Muscle layer of colon (tissue), 2 donors: ENCODE results near the gene CENPF.
"Not testable (repeated sequence)": the region's sequence is repeated elsewhere in the genome, so short reads cannot be mapped to it uniquely, and the experiment has no call there.

Source experiments
- H3K27ac ChIP-seq: one replicate; pipeline ENCODE4 v1.7.0; 2013; ENCODE audit warnings: low read depth, mild to moderate bottlenecking, low read length, moderate library complexity
- H3K27me3 ChIP-seq, 2 donors: one replicate each; pipeline ENCODE4 v1.7.0; 2013; ENCODE audit warnings: low read length in 2 of 2, mild to moderate bottlenecking in 2 of 2; ENCODE audit not compliant: insufficient read depth in 2 of 2, control insufficient read depth in 1 of 2
- H3K36me3 ChIP-seq: one replicate; pipeline ENCODE4 v1.7.0; 2013; ENCODE audit warnings: mild to moderate bottlenecking, low read length; ENCODE audit not compliant: insufficient read depth
- H3K4me1 ChIP-seq: one replicate; pipeline ENCODE4 v1.7.0; 2013; ENCODE audit warnings: mild to moderate bottlenecking, low read length; ENCODE audit not compliant: insufficient read depth
- H3K4me3 ChIP-seq, 2 donors: one replicate each; pipeline ENCODE4 v1.7.0; 2013; ENCODE audit warnings: low read length in 2 of 2, low read depth in 1 of 2, mild to moderate bottlenecking in 1 of 2, moderate library complexity in 1 of 2
- H3K9ac ChIP-seq: one replicate; pipeline ENCODE4 v1.7.0; 2013; ENCODE audit warnings: low read length
- H3K9me3 ChIP-seq: one replicate; pipeline ENCODE4 v1.7.0; 2013; ENCODE audit warnings: mild to moderate bottlenecking, low read length
- donor health status: abdominal sarcoma.
- donor health status: Adenocarcinoma of cecum.

Gene CENPF

DNA sequence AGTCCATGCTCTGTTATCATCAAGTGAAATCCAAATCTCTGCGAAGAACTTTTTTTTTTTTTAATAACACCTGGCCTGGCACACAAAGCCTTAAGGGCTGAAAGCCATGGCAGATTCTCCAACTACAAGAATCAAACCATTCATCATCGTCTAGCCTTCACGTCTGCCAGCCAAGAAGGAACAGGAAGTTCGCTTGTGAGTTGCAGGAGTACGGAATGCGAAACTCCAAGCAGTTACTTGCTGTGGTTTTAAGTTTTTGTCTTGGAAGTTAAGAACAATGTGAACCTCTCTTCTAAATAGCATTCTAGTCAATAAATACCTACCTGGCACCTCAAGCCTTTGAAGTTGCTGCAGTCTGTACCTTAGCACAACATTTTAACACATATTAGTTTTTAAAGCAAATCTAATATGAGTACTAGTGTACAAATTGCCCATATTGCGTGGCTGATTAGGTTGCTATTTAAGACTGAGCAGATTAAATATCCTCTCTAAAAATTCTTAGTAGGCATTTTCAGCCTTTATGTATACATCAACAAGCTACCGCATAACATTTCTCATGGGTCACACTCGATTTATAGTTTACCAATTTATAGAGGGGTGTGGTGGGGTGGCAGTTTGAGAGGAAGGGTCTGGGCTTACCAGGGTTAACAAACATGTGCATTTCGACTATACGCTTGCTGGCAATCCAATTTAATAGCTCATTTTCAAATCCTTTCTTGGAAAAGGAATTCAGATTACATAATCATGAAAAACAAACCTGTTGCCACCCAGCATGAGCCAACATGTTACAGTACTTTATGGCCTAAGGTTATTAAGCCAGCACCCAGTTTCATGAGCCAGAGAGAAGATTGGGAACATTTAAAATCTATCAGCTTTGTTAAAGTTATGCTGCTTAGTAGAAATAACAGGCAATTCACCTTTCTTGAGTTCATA lies 29.3 kb upstream of the CENPF start:
- Histone ChIP-seq H3K27me3 (no peaks in the 10 kb centered on the region), H3K9ac (no peak overlapping the region), H3K4me3 (no peak overlapping the region), H3K36me3 (no peaks in the 10 kb centered on the region), H3K9me3 (no peaks in the 10 kb centered on the region), H3K27ac (no peak overlapping the region), H3K4me1 (peaks cover 14% of the 10 kb centered on the region)

DNA sequence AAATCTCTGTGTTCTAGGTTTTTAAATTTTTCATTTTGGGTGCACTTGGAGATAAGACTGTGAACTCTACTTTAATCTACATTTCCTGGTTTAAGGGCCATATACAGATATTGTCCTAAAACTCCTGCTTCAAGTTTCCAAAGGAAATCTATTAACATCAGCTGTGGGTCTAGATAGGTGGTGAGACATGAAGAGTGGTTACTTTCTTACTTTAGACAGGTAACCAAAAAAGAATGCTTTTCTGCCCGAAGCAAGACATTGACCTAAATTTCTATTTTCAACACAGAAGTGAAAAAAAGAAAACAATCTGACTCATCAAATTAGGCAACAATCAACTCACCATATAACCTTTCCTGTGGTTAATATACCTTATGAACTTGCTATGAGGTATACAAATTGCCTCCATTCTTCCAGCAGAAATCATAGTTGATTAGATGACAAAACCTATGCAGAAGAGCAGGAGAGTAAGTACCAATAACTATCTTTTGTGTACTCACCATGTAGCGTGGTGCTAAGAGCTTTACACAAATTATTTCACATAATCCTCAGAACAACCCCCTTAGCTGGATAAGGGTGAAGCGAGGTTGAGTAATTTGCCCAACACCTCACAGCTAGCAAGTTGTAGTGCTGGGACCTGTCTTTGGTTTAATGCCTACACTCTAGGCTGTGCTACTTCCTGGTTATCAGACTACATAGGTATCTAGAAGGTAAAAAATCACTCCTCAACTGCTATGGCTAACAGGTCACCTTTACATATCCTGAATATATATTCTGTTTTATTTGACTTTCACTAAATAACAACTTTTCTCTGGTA lies 28.2 kb upstream of the CENPF start:
- Histone ChIP-seq H3K4me1 (peaks cover 14% of the 10 kb centered on the region), H3K9ac (no peak overlapping the region), H3K4me3 (no peak overlapping the region), H3K36me3 (no peaks in the 10 kb centered on the region), H3K9me3 (no peaks in the 10 kb centered on the region), H3K27me3 (no peaks in the 10 kb centered on the region), H3K27ac (no peak overlapping the region)

DNA sequence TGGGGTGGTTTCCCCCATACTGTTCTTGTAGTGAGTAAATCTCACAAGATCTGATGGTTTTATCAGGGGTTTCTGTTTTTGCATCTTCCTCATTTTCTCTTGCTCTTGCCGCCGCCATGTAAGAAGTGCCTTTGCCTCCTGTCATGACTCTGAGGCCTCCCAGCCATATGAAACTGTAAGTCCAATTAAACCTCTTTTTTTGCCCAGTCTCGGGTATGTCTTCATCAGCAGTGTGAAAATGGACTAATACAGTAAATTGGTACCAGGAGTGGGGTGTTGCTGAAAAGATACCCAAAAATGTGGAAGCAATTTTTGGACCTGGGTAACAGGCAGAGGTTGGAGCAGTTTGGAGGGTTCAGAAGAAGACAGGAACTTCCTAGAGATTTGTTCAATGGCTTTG lies 26.9 kb upstream of the CENPF start:
- H3K27ac ChIP-seq, H3K9me3 ChIP-seq, H3K9ac ChIP-seq, H3K27me3 ChIP-seq, H3K4me3 ChIP-seq, H3K36me3 ChIP-seq: not testable (repeated sequence)
- H3K4me1 ChIP-seq: peaks cover 14% of the 10 kb centered on the region

DNA sequence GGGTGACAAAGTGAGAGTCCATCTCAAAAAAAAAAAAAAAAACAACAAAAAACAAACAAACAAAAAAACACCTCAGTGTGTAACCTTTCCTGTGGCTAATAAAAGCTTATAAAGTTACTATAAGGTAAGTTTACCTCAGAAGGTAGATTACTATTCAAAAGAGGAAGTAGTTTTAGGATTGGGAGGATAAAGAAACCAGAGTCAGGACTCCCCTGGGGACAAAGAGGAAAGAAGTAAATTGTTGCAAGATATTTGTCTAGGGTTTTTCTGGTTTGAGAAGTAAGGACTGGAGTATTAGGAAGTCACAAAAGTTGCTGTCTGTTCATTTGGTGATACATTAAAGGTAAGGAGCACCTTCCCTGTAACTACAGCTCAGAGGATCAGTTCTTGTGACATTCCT lies 23.8 kb upstream of the CENPF start:
- Histone ChIP-seq H3K9ac (no peak overlapping the region), H3K4me1 (peaks cover 20% of the 10 kb centered on the region), H3K4me3 (no peak overlapping the region), H3K36me3 (no peaks in the 10 kb centered on the region), H3K27ac (no peak overlapping the region), H3K27me3 (no peaks in the 10 kb centered on the region), H3K9me3 (no peaks in the 10 kb centered on the region)

- H3K36me3 ChIP-seq: no peaks in the 10 kb centered on the region
- H3K27me3 ChIP-seq: no peaks in the 10 kb centered on the region
- H3K4me1 ChIP-seq: peaks cover 24% of the 10 kb centered on the region
- H3K9ac ChIP-seq: no peak overlapping the region
- H3K27ac ChIP-seq: no peak overlapping the region
- H3K9me3 ChIP-seq: no peaks in the 10 kb centered on the region
- H3K4me3 ChIP-seq: no peak overlapping the region
Observed at GRCh38 chr1:214581785-214582184, 21.2 kb upstream of the CENPF start.

DNA sequence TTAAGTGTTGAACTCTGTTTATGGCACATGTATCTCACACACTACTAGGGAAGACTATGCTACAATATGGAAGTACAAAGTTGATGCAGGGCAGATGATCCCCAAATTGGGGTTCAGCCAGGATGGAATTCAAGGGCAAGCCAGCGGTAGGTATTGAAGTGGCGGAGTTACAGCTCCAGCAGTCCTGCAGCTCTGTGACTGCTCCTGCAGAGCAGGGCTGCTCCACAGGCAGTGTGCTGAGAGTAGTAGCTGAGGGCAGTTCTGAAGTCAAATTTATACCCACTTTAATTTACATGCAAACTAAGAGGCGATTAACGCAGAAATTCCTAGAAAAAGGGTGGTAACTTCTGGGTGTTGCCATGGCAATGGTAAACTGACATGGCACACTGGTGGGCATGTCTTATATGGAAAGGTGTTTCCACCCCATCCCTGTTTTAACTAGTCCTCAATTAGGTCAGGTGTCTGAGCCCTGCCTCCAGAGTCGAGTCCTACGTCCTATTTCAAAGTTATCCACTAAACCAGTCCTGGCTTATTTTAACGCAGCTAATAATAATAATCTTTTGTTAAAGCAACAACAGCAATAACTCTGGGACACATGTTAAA lies 20.6 kb upstream of the CENPF start:
- Histone ChIP-seq H3K9ac (no peak overlapping the region), H3K36me3 (no peaks in the 10 kb centered on the region), H3K27ac (no peak overlapping the region), H3K4me1 (peaks cover 24% of the 10 kb centered on the region), H3K4me3 (no peak overlapping the region), H3K27me3 (no peaks in the 10 kb centered on the region), H3K9me3 (no peaks in the 10 kb centered on the region)

- H3K9ac ChIP-seq: no peak overlapping the region
- no peaks in the 10 kb centered on the region for H3K36me3 ChIP-seq
- H3K4me3 ChIP-seq: no peak overlapping the region
- H3K27me3 ChIP-seq: no peaks in the 10 kb centered on the region
- peaks cover 24% of the 10 kb centered on the region for H3K4me1 ChIP-seq
- H3K9me3 ChIP-seq: no peaks in the 10 kb centered on the region
- H3K27ac ChIP-seq: no peak overlapping the region
Observed at GRCh38 chr1:214583113-214583512, 19.9 kb upstream of the CENPF start.

GRCh38 chr1:214583824-214584554 lies 19.0 kb upstream of the CENPF start:
- Histone ChIP-seq H3K4me1 (peaks cover 24% of the 10 kb centered on the region), H3K27me3 (no peaks in the 10 kb centered on the region), H3K36me3 (no peaks in the 10 kb centered on the region), H3K4me3 (no peak overlapping the region), H3K27ac (no peak overlapping the region), H3K9ac (no peak overlapping the region), H3K9me3 (no peaks in the 10 kb centered on the region)

DNA sequence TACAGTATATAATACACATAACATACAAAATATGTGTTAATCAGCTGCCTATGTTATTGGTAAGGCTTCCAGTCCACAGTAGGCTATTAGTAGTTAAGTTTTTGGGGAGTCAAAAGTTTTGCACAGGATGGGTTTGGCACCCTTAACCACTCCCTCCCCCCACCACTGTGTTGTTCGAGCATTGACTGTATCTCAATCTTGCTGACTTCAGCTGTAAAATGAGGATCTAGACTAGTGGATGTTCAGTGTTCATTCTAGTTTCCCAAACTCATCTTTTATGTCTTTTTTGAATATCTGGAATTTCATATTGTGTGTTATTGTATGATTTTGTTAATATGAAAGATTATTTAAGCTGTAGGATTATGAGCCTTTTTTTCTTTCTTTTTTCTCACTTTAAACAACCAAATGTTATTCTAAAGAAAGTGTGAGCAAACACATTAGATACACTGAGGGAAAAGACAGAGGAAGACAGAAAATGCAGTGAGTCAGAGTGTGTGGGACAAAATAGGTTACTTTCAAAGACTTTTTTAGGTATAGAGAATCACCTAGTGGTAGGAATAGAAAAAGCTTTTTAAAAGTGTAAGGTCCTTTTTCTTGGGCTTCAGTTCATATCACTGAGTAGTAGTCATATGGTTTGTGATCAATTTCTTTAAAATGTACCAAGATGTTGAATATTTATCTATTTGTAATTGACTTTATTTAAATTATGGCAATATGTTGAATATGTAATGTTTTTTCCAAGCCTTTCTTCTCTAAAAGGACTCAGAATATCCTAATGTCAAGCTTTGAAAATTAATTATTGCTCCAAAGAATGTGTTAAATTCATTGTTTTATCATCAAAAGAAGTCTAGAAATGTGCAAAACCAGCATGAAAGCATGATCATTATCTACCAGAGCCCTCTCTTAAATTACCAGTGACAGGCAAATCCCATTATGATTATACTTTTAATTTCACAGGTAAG lies 17.9 kb upstream of the CENPF start:
- Histone ChIP-seq H3K27ac (no peak overlapping the region), H3K36me3 (no peaks in the 10 kb centered on the region), H3K9ac (no peak overlapping the region), H3K27me3 (no peaks in the 10 kb centered on the region), H3K9me3 (no peaks in the 10 kb centered on the region), H3K4me3 (no peak overlapping the region), H3K4me1 (peaks cover 24% of the 10 kb centered on the region)

DNA sequence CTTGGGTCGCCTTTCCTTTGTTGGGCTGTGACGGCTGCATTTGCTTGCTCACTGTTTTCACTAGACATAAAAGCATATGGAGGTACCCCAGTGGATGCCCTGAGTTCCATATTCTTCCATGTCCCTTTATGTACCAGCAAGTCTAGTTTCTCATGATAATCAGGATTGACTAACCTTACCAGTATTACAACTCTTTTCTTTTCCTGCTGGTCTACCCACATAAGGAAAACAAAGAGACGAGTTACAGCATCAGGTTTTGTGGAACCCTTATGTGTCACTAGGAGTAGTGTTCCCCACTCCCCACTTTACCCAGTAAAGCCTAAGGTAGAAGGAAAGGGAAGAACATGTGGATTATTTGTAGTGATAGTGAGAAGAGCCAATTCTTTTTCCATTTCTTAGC lies 16.4 kb upstream of the CENPF start:
- no peaks in the 10 kb centered on the region for H3K36me3 ChIP-seq
- no peak overlapping the region for H3K27ac ChIP-seq
- no peaks in the 10 kb centered on the region for H3K27me3 ChIP-seq
- no peak overlapping the region for H3K9ac ChIP-seq
- no peak overlapping the region for H3K4me3 ChIP-seq
- no peaks in the 10 kb centered on the region for H3K9me3 ChIP-seq
- H3K4me1 ChIP-seq: peaks cover 22% of the 10 kb centered on the region
